Left lung (tissue), 10 donors: ENCODE measurements around the gene TMEFF1. TPM values are rescaled to one million over a fixed set of nuclear protein-coding genes. Genes with fewer than 3 reads are reported as not detected.
"Not testable (repeated sequence)": the region's sequence is repeated elsewhere in the genome, so short reads cannot be mapped to it uniquely, and the experiment has no call there.

Experiments used
- ATAC-seq: fragments of 200-7000 bp; cut with Tn5 transposase; one replicate; pipeline ENCODE4 v1.9.1; 2020; ENCODE audit warnings: moderate library complexity
- DNase-seq, 4 donors: peaks; one replicate each; pipeline ENCODE4 v3.0.0-alpha.2; 2013 to 2020
- H3K27ac ChIP-seq, 2 donors: fragments of 200-600 bp; sonication (generic) in 1 of 2; one replicate each; pipeline versions ENCODE4 v1.5.0 to v1.8.0; 2020 to 2021
- H3K27me3 ChIP-seq, 2 donors: fragments of 200-600 bp; sonication (generic) in 1 of 2; one replicate each; pipeline versions ENCODE4 v1.5.0 to v1.8.0; 2020 to 2021
- H3K36me3 ChIP-seq, 2 donors: fragments of 200-600 bp; sonication (generic) in 1 of 2; one replicate each; pipeline versions ENCODE4 v1.5.0 to v1.8.0; 2020 to 2021
- H3K4me1 ChIP-seq, 2 donors: fragments of 200-600 bp; one replicate each; pipeline ENCODE4 v1.8.0; 2021
- H3K4me3 ChIP-seq, 2 donors: fragments of 200-600 bp; sonication (generic) in 1 of 2; one replicate each; pipeline versions ENCODE4 v1.5.0 to v1.8.0; 2020 to 2021; ENCODE audit warnings: mild to moderate bottlenecking in 1 of 2
- H3K9me3 ChIP-seq, 2 donors: fragments of 200-600 bp; sonication (generic) in 1 of 2; one replicate each; pipeline versions ENCODE4 v1.5.0 to v1.8.0; 2020 to 2021
- CTCF ChIP-seq, 2 donors: fragments of 200-600 bp; sonication (generic) in 1 of 2; IDR thresholded peaks; one replicate each; pipeline versions ENCODE4 v1.5.0 to v1.8.0; 2021; ENCODE audit warnings: antibody characterized with exemption in 2 of 2
- intact Hi-C, 2 donors: fragments of 100-400 bp; cut with DNase I; formaldehyde crosslinking; loops; one replicate each; pipeline versions ENCODE4 v1.11.2 to v1.14.2; 2022
- polyA plus RNA-seq, 6 donors: library from polyadenylated mRNA; unstranded; fragments of 120-200 nt; gene quantifications; one replicate each; pipeline ENCODE4 v1.2.1, GENCODE V29; 2013; ENCODE audit not compliant: insufficient read length in 6 of 6
- total RNA-seq, 2 donors: library from RNA; stranded (reverse); fragmentation: NEBNext Ultra II Directional; extraction: Animal tissue kit (Norgen Biotek cat#: 25700); gene quantifications; one replicate each; pipeline ENCODE4 v1.2.1, GENCODE V29; 2021
- donor health status: DM: no; HTN: yes; CAD: no.
- donor health status: DM: no; HTN: no; CAD: no.

The TMEFF1 gene
- total and polyA plus RNA-seq, 8 donors = 0.58 to 4.4 (median 2.6) TPM; not detected in 1

GRCh38 chr9:100431886-100432285 lies 41.1 kb upstream of the TMEFF1 start:
- peak; percentile 32 for ATAC-seq
- no peaks in the 10 kb centered on the region for H3K9me3 ChIP-seq
- no peak for DNase-seq
- peaks cover 8 to 28% of the 10 kb centered on the region in 2 donors for H3K4me1 ChIP-seq
- no peaks in the 10 kb centered on the region for H3K36me3 ChIP-seq
- H3K27me3 ChIP-seq = no peaks in the 10 kb centered on the region
- H3K27ac ChIP-seq = no peak overlapping the region
- intact Hi-C loops = no loop called here
- no peak for TF ChIP-seq CTCF (IDR thresholded peaks at IDR 0.05)
- H3K4me3 ChIP-seq = no peak overlapping the region

DNA sequence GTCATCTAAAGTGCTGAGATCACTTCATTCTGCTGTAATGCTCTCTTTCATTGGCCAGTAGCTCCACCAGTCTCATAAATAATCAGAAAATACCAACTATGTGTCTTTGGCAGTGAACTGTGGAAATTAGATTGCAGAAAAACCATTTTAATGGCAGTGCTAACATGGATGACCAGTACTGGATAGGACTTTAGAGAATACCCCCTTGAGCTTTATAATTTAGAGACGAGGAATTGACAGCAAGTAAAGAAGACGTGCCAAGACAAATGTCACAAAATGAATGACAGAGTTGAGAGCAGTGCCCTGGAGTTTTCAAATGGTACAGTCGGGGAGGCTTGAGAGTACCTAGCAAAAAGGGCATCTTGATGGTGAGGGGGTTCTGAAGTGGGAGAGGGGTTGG lies 40.2 kb upstream of the TMEFF1 start:
- no peak overlapping the region for H3K27ac ChIP-seq
- H3K4me1 ChIP-seq = peaks cover 8 to 26% of the 10 kb centered on the region in 2 donors
- DNase-seq = no peak
- TF ChIP-seq CTCF (IDR thresholded peaks at IDR 0.05) = no peak
- no peaks in the 10 kb centered on the region for H3K27me3 ChIP-seq
- H3K4me3 ChIP-seq = no peak overlapping the region
- no peaks in the 10 kb centered on the region for H3K36me3 ChIP-seq
- no peaks in the 10 kb centered on the region for H3K9me3 ChIP-seq
- intact Hi-C loops = no loop called here
- ATAC-seq = no peak

DNA sequence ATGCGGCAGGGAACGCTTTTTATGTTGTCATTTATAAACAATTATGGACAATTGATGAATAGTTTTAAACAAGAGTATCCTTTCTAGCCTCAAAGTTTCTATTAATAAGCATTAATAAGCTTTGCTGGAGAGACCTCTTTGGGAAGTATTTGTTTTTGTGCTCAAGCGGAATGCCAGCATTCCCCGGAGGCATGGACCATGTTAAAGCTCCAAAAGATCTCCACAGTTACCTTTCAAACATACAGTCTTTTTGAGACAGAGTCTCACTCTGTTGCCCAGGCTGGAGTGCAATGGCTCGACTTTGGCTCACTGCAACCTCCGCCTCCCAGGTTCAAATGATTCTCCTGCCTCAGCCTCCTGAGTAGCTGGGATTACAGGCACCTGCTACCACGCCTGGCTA lies 36.4 kb upstream of the TMEFF1 start:
- DNase-seq (no peak), ATAC-seq (no peak)
- Histone ChIP-seq H3K4me1 (peaks cover 0 to 3% of the 10 kb centered on the region in 2 donors), H3K36me3 (no peaks in the 10 kb centered on the region), H3K4me3 (no peak overlapping the region), H3K27ac (no peak overlapping the region), H3K9me3 (no peaks in the 10 kb centered on the region), H3K27me3 (no peaks in the 10 kb centered on the region)
- intact Hi-C loops = no loop called here
- no peak for TF ChIP-seq CTCF (IDR thresholded peaks at IDR 0.05)

DNA sequence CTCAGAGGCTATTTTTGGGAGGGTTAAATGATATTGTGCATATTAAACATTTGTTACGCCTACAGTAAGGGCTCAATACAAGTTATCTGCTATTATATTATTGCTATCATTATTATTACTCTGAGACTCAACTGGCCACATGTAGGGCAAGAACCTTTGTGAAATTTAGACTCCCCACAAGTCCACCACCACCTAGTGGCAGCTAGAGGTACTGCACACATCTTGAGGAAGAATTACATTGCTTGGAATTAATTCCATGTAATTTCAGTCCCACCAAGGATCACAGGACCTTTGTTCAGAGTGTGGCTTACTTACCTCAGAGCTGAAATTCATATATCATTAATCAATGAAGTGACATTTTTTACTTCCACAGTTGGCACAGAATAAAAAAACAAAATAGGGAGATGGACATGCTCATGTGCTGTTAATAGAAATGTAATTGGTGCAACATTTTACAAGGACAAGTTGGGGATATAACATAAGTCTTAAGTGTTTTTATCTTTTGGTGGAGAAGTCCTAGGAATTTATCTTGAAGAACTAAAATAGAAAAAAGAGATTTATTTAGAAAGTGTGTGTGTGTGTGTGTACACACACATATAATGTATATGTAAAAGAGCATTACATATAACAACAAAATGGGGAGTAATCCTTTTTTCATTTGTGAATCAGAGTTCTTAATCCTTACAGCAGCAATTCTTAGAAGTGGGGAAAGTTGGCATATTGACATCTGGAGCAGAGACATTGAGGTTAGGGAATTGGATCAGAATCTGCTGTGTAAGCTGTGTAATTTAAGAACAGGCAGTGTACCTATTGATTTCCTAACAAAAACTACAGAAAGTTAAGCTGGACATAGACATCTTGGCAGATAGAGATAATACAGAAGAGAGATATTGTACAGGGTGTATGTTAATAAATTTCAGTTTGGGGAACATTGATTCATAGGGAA lies 34.8 kb upstream of the TMEFF1 start:
- H3K4me3 ChIP-seq = no peak overlapping the region
- H3K9me3 ChIP-seq = no peaks in the 10 kb centered on the region
- ATAC-seq (peak; percentile 78), DNase-seq (peak in 3 of 4 donors; percentile 41 to 63 (median 51))
- no peak overlapping the region for H3K27ac ChIP-seq
- H3K36me3 ChIP-seq = peaks cover 0 to 11% of the 10 kb centered on the region in 2 donors
- peak; percentile 86 to 97 for TF ChIP-seq CTCF (IDR thresholded peaks at IDR 0.05)
- H3K27me3 ChIP-seq = no peaks in the 10 kb centered on the region
- H3K4me1 ChIP-seq = no peaks in the 10 kb centered on the region
- intact Hi-C loops = no loop called here

DNA sequence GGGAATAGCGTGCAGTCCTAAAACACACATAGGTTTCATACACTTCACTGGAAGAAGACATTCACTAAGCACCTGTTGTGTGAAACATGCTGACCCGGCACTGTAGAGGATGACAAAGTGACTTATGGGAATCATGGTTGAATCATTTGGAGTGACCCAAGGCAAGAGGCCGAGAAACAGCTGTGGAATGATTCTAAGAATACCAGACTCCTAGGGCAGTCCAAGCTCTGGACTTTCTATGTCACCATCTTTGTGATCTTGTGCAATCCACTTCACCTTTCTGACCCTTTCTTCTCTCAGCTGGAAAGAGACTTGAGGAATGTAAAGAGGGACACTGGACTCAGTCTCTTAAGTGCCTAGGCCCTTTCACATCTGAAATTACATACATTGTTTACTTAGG lies 32.9 kb upstream of the TMEFF1 start:
- Histone ChIP-seq H3K4me1 (peaks cover 0 to 5% of the 10 kb centered on the region in 2 donors), H3K9me3 (no peaks in the 10 kb centered on the region), H3K4me3 (no peak overlapping the region), H3K27ac (peak overlapping the region in 1 of 2 donors; percentile 35), H3K27me3 (no peaks in the 10 kb centered on the region), H3K36me3 (peaks cover 0 to 12% of the 10 kb centered on the region in 2 donors)
- intact Hi-C loops = no loop called here
- peak; percentile 86 for ATAC-seq
- DNase-seq = no peak
- no peak for TF ChIP-seq CTCF (IDR thresholded peaks at IDR 0.05)

- peaks cover 0 to 12% of the 10 kb centered on the region in 2 donors for H3K36me3 ChIP-seq
Measured at GRCh38 chr9:100440487-100440886, 32.5 kb upstream of the TMEFF1 start.

More at GRCh38 chr9:100440487-100440886, 32.5 kb upstream of the TMEFF1 start:
- H3K27me3 ChIP-seq, H3K9me3 ChIP-seq, ATAC-seq, H3K27ac ChIP-seq, H3K4me3 ChIP-seq, DNase-seq, H3K4me1 ChIP-seq, intact Hi-C loops: not testable (repeated sequence)
